ENCODE data around the gene VPS45.
"Not testable (repeated sequence)": the region's sequence is repeated elsewhere in the genome, so short reads cannot be mapped to it uniquely, and the experiment has no call there.

- not testable (repeated sequence) for TF ChIP-seq POLR2A (IDR thresholded peaks at IDR 0.05; ENCODE audit: low read length); GATA1 (IDR thresholded peaks at IDR 0.05; ENCODE audit: low read depth, low read length)
Observed at GRCh38 chr1:150135400-150135799, 67.8 kb downstream of the VPS45 start.

All from erythroblast (primary cell).